GM21381 (cell line): ENCODE data around the gene RGS10.

ENCODE experiments used
- ATAC-seq: cut with Tn5 transposase; IDR thresholded peaks from one replicate; pipeline ENCODE4 v1.9.1; 2021; ENCODE audit warnings: mild to moderate bottlenecking, moderate library complexity; ENCODE audit not compliant: unreplicated experiment

The RGS10 gene

GRCh38 chr10:119453313-119453712, 89.2 kb downstream of the RGS10 start:
- ATAC-seq = no peak

GRCh38 chr10:119452396-119452795, 90.1 kb downstream of the RGS10 start:
- ATAC-seq = no peak

GRCh38 chr10:119451300-119451896, 91.1 kb downstream of the RGS10 start:
- ATAC-seq = no peak

- no peak for ATAC-seq
Observed at GRCh38 chr10:119450606-119451299, 91.8 kb downstream of the RGS10 start.
